Stimulated activated CD8-positive, alpha-beta memory T cell treated with anti-CD3 and anti-CD28 coated beads, Interleukin-12 subunit alpha, Interleukin-12 subunit beta, amount 100 ng/mL, for 1 hour (primary cell): ENCODE data around the gene PDZRN4.
"Not testable (repeated sequence)": the region's sequence is repeated elsewhere in the genome, so short reads cannot be mapped to it uniquely, and the experiment has no call there.

ENCODE experiments used
- DNase-seq: peaks from one replicate; pipeline ENCODE4 v3.0.0-alpha.2; 2020; ENCODE audit warnings: low read depth

Gene PDZRN4

GRCh38 chr12:41286426-41286825 lies 98.3 kb downstream of the PDZRN4 start:
- no peak for DNase-seq

- DNase-seq, result no peak
These were observed 99.5 kb downstream of the PDZRN4 start for GRCh38 chr12:41287500-41288141.

GRCh38 chr12:41288142-41288811 lies 100.2 kb downstream of the PDZRN4 start:
- no peak for DNase-seq

GRCh38 chr12:41289501-41289900 lies 101.4 kb downstream of the PDZRN4 start:
- no peak for DNase-seq

- DNase-seq, result no peak
These were observed 104.9 kb downstream of the PDZRN4 start for GRCh38 chr12:41293011-41293410.

- no peak for DNase-seq
These were observed 105.3 kb downstream of the PDZRN4 start for GRCh38 chr12:41293461-41293860.

- DNase-seq, result no peak
These were observed 114.9 kb downstream of the PDZRN4 start for GRCh38 chr12:41302979-41303403.

GRCh38 chr12:41304526-41304925 lies 116.4 kb downstream of the PDZRN4 start:
- DNase-seq, result no peak

- DNase-seq, result no peak
These were observed 122.2 kb downstream of the PDZRN4 start for GRCh38 chr12:41310367-41310766.

GRCh38 chr12:41311883-41312282 lies 123.8 kb downstream of the PDZRN4 start:
- no peak for DNase-seq

- DNase-seq, result not testable (repeated sequence)
These were observed 124.3 kb downstream of the PDZRN4 start for GRCh38 chr12:41312451-41312850.

- no peak for DNase-seq
These were observed 137.2 kb downstream of the PDZRN4 start for GRCh38 chr12:41325336-41325735.

GRCh38 chr12:41327096-41327895 lies 139.2 kb downstream of the PDZRN4 start:
- DNase-seq, result no peak

GRCh38 chr12:41333974-41334373 lies 145.9 kb downstream of the PDZRN4 start:
- DNase-seq, result no peak

GRCh38 chr12:41334390-41334789 lies 146.3 kb downstream of the PDZRN4 start:
- no peak for DNase-seq

- no peak for DNase-seq
These were observed 148.0 kb downstream of the PDZRN4 start for GRCh38 chr12:41336041-41336549.

- no peak for DNase-seq
These were observed 151.7 kb downstream of the PDZRN4 start for GRCh38 chr12:41339784-41340183.

- no peak for DNase-seq
These were observed 156.8 kb downstream of the PDZRN4 start for GRCh38 chr12:41344776-41345470.

- no peak for DNase-seq
These were observed 160.1 kb downstream of the PDZRN4 start for GRCh38 chr12:41348198-41348597.

GRCh38 chr12:41356181-41356580 lies 168.1 kb downstream of the PDZRN4 start:
- DNase-seq, result no peak

- no peak for DNase-seq
These were observed 173.6 kb downstream of the PDZRN4 start for GRCh38 chr12:41361738-41362137.

- no peak for DNase-seq
These were observed 174.4 kb downstream of the PDZRN4 start for GRCh38 chr12:41362510-41362909.
